ENCODE results near the gene PPTC7.

GRCh38 chr12:110581931-110582275 lies 1.2 kb downstream of the PPTC7 start:
- TF ChIP-seq POLR2A (IDR thresholded peaks at IDR 0.05; ENCODE audit: low read depth, low read length) (no peak), POLR2AphosphoS5 (IDR thresholded peaks at IDR 0.05; ENCODE audit: low read depth, low read length) (no peak; the same call in 1 of the 2 replicates)

All from GM12891 (cell line).